ENCODE measurements around the gene NEUROG1.

NEUROG1 gene

DNA sequence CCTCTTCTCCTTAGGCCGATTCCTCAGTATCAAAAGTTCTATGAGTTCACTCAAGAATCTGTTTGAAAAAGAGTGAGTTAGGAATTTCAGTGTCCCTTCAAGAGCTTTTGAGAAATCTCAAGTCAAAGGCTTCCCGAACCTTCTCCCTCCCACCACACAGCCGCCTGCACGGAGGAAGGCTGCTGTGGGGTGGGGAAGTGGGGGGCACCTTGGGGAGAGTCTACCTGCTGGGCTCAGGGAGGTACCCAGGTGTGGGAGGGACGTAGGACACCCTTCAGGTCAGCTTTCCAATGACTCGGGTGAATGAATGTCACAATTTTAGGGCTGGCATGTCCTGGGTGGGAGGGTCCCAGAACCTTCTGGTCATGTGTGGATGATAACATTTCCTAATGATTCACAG is 25.5 kb upstream of the NEUROG1 start:
- DNase-seq, result no peak

DNA sequence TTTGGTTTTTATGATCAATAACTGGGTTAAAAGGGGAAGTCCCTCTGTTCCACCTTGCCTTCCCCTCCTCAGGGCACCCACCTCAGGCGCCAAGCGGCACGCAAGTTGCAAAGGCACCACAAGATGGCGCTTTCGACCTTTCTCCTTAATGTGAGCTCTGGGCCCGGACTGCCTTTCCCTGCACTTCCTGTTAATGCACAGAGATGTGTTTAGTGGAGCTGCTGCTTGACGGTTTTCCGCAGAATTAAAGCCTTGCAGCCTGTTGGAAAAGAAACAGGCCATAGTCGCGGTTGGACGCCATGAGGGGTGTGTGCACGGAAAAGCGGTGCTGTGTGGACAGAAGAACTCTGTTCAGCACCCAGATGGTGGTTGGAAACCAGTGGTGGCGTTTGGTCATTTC is 25.1 kb upstream of the NEUROG1 start:
- peak; percentile 81 for DNase-seq

DNA sequence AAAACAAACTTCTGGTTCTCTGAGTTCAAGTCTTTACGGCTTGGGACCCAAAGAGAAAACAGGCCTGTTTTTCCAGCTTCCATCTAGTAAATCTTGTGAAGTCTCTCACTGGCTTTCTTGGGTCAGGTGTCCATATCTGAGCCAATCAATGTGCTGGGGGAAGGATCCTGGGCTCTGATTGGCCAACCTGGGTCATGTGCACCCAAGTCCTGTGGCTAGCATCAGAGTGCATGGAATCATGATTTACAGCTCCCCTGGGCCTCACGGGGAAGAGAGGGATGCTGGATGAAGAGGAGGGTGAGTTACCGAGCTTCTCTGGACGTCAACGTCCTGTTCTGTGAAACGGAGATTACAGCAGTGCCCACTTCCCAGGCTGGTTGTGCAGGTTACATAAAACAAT is 23.6 kb upstream of the NEUROG1 start:
- peak; percentile 12 for DNase-seq

DNA sequence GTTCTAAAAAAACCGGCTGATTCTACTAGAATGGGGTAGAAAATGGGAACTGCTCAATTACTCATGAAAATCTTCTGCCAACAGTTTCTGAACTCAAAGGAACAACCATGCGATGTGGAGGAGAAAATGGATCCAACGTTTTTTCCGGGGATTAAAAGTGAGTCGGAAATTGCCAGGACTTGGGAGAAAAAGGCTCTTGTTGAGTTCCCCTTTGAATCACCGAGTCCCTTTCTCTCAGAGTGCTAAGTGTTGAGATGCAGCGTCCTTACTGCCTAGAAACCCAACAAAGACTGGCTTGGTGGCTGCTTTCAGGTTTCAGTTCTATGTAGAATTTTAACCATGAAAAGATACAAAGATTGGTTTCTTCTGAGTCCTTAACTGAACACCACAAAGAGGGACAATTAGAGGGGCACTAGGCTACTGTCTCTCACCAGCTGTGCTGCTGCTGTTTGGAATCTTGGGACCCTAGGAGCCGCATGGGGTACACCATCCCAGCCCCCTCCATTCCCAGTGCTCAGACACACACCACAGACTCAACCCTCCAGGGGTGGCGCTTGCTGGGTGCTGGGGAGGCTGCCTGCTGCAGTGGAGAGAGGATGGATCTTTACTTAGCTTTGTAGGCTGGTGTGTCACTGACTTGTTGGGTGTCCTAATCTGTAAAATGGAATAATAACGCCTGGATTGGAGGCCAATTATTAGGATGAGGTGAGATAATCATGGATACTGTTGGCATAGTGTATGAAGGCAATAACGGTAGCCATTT is 21.5 kb upstream of the NEUROG1 start:
- no peak for DNase-seq

DNA sequence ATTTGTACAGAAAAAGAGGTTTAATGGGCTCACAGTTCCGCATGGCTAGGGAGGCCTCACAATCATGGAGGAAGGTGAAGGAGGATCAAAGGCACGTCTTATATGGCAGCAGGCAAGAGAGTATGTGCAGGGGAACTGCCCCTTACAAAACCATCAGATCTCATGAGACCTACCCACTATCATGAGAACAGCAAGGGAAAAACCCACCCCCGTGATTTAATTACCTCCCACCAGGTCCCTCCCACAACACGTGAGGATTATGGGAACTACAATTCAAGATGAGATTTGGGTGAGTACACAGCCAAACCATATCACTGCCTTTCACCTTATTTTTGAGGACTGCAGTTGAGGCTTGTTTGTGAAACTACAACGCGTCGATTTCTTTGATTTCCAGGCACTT is 20.9 kb upstream of the NEUROG1 start:
- DNase-seq, result no peak

DNA sequence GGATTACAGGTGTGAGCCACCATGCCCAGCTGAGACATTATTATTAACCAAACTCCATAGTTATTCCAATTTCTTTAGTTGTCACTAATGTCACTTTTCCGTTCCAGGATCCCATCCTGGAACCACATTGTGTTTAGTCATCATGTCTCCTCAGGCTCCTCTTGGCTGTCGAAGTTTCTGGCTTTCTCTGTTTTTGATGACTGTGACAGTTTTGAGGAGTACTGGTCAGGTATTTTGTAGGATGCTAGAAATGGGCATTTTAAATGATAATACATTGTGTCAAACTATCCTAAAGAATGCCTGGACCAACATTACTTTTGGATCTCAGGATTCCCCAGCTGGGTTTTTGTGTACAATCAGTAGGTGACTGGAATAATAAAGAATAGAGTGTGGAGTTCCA is 19.8 kb upstream of the NEUROG1 start:
- no peak for DNase-seq

DNA sequence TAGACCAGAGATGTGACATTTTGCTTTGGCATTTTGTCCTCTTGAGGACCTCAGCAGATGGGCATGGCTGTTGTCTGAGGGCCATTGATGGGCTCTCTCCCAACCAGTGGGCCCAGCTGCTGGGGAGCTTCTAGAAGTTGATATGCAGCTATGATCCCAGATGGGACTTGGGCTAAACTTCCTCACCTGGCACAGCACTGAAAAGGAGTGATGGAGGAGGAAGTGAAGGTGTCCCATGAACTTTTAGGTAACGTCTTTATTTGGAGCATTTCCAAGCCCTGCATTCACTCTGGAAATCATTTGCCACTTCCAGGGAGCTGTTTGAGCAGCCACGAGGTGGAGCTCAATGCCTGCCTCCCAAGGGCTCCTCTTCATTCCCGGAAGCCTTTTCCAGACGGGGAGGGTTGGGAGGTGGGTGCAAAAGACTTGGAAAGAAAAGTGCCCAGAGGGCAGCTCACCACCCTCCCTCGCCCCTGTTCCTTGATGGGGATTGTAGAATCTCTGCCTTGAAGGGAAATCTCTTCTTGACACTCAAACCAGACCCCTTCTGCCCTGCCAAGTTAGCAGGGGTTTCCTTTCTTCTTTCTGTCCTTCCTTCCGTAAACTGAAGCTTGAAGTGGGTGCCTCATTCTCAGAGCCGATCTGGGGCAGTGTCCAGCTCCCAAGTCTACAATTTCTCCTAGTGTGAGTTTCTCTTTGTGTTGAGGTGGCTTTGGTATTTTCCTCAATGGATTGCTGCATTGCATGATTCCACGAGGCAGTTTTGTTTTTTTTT is 18.1 kb upstream of the NEUROG1 start:
- no peak for DNase-seq

DNA sequence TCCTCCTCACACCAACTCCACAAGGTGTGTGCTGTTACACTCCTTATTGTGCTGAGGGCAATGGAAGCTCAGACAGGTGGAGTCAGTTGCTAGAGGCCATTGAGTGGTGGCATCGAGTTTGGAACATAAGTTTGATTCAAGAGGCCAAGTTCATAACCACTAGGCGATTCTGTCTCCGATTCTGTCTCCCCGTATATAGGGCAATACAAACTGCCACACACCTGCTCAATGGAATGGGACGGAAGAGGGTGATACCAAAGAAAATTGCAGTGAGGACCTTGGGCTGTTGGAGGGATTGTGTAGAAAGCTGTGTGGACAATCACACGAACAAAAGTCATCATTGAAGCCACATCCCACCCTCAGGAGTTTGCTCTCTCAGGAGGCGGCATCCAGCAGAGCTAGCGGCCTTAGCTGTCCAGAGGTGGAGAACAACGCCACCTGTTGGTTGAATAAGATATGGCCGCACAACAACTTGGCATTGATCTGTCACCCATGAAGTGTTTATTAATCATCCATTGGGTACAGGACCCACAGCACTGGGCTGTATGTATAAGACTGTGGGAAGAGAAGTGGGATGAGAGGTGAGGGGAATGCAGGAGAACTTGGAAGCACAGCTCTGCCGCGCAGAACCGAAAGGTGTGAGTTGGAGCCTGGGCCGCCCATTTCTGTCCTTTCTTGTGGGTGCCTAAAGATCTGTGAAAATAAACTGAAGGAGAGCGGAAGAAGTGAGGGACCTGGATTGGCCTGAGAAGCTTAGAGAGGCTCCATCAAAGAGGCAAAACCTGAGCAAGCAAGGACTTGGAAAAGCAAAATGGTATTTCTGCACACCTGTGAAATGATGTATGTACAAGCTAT is 16.1 kb upstream of the NEUROG1 start:
- peak; percentile 73 for DNase-seq

DNA sequence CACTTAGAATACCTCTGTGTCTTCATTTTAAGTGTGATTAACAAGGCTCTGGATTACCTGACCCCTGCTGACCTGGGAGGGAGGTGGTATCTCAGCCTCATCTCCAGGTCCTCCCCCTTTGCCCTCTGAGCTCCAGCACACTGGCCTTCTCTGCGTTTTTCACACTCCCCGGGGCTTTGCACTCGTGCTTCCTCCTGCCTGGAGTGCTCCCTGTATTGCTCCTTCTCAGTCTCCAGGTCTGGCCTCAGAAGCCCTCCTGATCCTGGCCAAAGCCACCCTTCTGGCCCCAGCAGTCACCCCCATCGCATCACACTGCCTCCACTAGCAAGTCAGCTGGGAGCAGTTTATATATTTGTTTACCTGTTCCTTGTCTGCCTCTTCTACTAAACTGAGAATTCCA is 13.6 kb upstream of the NEUROG1 start:
- DNase-seq, result no peak

DNA sequence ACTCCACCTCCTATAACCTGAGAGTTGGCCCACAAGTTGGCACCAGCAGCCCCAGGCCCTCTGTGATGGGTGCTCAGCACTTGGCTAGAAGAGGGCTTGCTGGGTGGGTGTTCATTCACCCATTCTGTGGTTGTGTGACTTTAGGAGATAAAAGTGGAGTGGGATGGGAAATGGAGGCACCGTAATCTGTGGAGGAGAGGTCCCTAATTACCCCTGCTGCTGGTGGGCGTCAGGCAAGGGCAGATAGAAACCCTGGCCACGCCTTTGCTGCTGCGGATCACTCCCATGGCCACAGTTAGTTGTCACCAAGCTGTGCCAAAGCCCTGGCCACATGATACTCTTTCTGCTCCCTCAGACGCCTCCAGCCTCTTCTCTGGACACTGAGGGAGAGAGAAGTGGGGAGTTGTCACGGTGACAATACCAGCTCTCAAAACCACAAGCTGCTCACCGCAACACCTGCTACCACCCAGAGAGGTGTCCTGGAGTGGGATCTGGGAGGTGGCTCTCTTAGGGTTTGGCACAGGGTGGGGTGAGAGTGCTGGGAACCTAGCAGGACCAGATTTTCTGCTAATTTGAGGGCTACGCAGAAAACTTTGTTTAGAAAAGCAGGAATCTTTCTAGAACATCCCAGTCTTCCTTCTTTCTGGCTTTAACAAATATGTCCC is 12.0 kb upstream of the NEUROG1 start:
- no peak for DNase-seq

DNA sequence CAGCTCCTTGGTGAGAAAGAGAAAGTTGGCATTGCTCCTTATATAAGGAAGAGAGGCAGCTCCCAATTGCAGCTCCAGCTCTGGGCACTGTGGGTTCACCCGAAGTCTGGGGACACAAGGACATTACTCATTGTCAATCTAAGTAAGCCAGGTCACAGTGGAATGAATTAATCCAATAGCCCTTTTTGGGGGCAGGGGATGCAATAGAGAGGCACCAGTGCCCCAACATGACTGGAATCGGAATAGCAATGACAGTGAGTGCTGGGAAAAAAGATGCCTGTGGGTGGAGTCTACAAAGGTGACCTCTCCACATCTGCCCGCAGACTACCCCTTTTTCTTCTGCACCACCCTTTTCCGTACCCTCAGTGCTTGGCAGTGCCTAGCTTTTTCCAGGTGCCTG is 11.1 kb upstream of the NEUROG1 start:
- DNase-seq, result no peak

DNA sequence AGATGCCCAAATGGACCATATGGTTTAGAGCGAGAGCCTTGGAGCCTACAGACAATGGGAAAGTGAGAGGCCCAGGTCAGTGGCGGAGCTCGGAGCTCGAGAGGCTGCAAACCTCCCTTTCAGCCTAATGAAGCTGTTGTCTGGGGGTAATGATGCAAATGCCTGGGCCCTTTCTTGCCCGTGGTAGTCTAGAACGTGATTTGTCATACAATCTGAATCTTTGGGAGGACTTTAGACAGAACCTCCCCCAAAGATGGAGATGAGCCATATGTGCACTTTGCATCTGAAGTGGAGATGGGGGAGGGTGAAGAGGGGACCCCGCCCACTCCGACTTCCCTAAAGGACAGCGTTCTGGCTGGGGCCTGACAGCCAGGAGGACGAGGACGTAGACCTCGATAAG is 10.3 kb upstream of the NEUROG1 start:
- DNase-seq, result no peak

DNA sequence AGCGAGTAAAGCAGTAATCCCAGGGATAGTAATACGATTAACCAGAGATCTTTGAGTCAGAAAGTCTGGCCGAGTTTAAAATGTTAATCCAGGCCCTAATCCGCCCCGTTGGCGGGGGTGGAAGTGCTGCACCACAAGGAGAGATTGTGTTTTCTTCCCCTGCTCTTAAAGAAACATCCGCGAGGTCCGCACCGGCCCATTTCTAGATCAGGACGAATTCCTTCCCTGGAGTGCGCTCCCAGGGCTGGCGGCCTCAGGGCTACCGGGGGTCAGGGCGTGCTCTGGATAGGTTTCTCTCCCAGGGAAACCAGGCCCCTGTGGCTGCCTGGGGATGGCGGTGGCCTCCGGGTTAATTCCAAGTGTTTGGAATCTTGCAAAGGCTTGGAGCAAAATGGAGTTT is 9.3 kb upstream of the NEUROG1 start:
- DNase-seq, result no peak

DNA sequence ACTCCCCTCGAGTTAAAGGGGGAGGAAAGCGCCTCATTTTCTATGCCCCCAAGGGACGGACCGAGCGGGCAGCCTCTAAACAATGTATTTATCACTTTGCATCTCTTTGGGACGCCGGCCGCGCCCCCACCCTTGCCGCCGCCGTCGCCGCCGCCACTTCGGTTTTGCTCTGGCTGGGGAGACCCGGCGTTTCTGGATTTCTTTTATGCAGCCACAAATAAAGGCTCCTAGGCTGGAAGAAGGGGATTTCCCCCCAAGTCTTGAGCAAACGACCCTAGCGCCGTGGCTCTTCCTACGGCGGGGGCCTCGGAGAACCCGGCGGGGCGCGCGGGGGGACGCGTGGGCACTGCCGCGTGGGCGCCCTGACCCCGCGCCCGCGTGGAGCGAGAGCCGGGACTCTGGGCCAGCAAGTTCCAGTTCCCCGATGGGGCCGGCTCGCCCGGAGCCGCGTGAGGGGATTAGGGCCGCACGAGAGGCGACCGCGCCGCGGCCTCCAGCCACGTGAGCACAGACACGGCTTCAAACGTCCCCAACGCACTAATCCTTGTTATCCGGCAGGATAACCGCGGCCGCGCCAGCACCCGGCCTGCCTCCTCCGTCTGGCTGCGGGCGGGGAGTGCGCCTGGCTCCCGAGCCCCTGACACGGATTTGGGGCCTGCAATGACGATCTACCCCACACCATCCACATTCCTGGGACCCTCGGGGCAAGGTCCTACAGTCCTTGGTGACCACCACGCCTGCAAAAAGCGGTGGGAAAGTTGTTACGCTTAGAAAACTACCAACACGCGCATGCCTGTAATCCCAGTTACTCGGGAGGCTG is 7.9 kb upstream of the NEUROG1 start:
- DNase-seq, result peak; percentile 35

DNA sequence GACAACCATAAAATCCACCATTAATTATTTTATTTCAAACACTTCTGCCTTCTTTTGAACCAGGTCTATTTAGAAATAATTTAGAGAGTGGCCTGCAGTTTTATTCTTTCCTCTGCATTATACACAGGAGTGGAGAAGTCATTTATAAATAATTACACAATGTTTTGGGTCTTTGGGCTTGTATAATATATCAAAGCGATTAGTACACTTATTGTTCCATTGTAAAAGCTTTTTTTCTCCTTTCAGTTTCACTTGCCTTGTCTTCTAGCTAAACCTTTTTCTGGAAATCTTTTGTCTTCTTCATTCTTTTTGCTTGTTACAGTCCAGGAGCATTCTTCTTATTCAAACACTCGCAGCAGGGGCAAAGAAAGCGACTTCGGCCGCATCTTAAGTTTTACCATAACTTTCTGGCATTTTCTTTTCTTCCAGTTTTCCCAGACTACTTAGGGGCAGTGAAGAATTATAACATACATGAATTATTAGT is 7.3 kb upstream of the NEUROG1 start:
- peak; percentile 46 for DNase-seq

DNA sequence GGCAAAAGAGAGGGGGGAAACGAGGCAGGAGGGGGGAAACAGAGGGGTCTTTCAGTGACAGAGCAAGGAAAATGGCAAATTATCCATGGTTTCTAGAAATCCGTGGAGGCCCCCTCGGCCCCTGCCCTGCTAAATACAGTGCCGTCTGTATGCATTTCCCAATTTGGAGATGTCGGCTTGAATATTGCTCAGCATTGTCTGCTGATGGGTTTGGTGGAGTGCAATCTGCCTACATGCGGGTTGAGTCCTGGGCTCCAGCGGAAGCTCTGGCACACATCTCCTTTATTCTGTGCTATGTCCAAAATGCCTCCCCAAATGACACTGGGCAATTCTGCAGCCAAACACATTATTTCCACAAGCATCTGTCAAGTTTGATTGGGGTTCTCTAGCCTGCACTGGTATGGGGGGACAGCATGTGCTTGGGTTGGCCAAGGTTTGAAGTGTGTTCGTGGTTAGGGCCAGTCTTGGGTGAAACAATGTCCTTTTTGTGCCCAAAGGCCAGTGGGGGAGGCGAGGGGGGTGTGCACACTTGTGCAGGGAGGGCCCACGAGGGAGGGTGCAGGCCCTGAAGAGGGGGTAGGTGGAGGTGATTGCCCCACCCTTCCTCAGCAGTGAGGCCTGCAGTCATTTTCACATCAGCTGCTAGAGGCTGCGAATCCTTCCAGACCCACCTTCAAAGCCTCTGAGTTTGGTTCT is 6.2 kb upstream of the NEUROG1 start:
- no peak for DNase-seq

DNA sequence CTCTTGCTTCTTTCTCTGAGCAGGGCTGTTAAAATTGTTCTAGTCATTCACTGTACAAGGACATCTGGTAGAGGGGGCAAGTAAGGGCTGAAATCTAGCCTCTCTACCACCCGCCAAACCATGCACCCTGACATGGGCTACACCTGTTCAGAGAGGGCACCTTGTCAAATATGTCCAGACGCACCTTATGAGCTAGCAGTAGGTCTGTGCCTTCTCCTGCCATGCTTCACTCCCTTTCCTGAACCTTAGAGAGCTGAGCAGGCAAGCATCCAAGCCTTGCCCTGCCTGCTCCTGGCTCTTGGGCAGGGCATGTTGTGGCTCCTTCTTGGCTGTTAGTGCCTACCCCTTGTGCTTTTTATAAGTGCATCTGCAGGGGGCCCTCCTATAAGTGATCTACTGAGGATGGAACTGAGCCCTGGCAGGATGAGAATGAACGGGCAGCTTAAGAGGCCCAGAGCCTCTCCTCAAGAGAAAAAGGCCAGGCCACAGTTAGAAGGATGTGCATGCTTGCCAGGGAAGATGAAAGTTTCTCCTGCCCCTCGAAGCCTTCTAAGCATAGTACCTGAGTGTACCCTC is 3.8 kb upstream of the NEUROG1 start:
- no peak for DNase-seq

DNA sequence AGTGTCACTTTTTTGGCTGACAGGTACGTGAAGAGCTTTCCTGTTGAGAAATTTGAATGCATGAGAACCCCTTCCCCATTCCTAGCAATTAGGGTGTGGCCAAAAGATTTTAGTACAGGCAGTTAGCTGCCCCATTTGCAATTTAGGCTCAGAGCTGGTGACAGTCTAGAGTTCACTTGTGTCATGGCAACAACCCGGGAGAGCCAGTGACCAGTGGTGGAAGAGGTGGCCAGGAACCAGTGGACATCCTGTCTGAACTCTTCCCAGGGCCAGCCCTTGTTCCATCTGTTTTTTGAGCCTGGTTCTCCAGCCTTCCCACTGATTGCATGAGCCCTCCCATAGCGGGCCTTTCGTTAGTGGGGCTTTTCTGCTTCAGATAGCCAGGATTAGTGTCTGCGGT is 2.5 kb upstream of the NEUROG1 start:
- DNase-seq, result no peak

DNA sequence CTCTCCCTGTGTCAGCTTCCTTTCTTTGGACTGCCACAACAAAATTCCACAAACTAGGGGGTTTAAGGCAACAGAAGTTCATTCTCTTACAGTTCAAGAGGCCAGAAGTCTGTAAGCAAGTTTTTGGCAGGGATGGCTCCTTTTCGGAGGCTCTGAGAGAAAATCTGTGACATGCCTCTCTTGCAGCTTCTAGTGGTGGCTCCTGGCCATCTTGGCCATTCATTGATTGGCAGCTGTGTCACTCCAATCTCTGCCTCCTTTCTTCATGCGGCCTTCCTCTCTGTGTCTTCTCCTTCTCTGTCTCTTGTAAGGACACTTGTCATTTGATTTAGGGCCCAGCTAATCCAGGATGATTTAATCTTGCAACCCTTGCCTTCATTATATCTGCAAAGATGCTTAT is 2.0 kb upstream of the NEUROG1 start:
- DNase-seq, result no peak

DNA sequence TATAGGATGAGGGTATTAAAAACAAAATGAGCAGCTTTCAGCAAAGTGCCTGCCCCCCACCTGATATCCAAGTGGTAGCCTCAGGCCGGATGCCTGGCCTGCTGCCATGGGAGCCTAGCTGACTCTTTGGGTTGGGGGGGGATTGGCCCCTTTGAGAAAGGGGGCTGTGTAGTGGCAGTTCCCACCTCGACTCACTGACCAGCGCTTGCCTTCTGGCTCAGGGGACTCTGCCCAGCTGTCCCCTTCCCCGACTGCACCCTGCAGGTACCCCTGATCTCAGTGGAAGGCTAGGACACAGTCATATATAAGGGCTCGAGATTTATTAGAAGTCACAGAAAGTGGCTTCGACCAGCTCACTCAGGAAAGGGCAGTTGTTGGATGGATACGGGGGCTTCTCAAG is 1.5 kb upstream of the NEUROG1 start:
- DNase-seq, result no peak

DNA sequence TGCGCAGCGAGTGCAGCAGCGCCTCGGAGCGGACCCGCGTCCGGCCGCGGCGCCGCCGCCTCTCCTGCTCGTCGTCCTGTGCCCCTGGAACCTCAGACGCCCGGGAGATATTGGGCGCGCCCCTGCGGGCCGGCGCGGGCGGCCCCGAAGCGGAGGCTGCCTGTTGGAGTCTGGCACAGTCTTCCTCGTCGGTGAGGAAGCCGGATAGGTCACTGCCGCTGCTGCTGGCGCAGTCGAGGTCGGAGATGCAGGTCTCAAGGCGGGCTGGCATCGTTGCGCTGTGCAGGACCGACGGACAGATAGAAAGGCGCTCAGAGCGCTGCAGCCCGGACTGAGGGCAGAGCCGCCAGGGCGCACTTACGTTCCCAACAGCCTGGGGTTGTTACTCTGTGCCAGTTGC is 344 bp downstream of the NEUROG1 start:
- DNase-seq, result no peak
